Panc1 (cell line): Measurements from ENCODE around the gene PHTF2. TPM values are rescaled to one million over a fixed set of nuclear protein-coding genes. Genes with fewer than 3 reads are reported as not detected.

Experiments used
- ATAC-seq: fragments of 200-7000 bp; cut with Tn5 transposase; 2 replicates; pipeline ENCODE4 v1.9.1; 2020; ENCODE audit warnings: mild to moderate bottlenecking, moderate library complexity
- BruUV-seq: library from RNA; stranded (reverse); fragments of 400-500 nt; replicated peaks from 2 replicates; lab custom pipeline; 2021; lab: Mats Ljungman, UMichigan
- CTCF ChIA-PET: fragments of 300-600 bp; sonication (Branson Sonifier 250); formaldehyde crosslinking; loops from one replicate; lab custom pipeline; 2022; ENCODE audit warnings: antibody characterized with exemption; lab: Charles Lee
- POLR2A ChIA-PET: fragments of 300-600 bp; sonication (Branson Sonifier 250); formaldehyde crosslinking; loops from one replicate; lab custom pipeline; 2022; ENCODE audit warnings: antibody characterized with exemption; lab: Charles Lee
- DNase-seq: peaks from one replicate; pipeline ENCODE4 v3.0.0-alpha.2; 2010; ENCODE audit warnings: low read depth, low spot score
- H3K27ac ChIP-seq: 2 replicates; pipeline ENCODE4 v1.5.1; 2011; ENCODE audit warnings: mild to moderate bottlenecking, low read length, inconsistent platforms
- H3K27me3 ChIP-seq: fragments of 200-500 bp; sonication (Bioruptor generic); 2 replicates; pipeline ENCODE4 v1.6.0; 2014; ENCODE audit warnings: low read length, inconsistent platforms; ENCODE audit not compliant: control insufficient read depth, insufficient read depth
- H3K36me3 ChIP-seq: fragments of 200-500 bp; sonication (Bioruptor generic); 2 replicates; pipeline ENCODE4 v1.5.1; 2014; ENCODE audit warnings: inconsistent platforms, mild to moderate bottlenecking, low read length, moderate library complexity; ENCODE audit not compliant: control insufficient read depth, insufficient read depth
- H3K4me1 ChIP-seq: 2 replicates; pipeline ENCODE4 v1.5.1; 2011; ENCODE audit warnings: inconsistent platforms, mild to moderate bottlenecking, low read length, moderate library complexity; ENCODE audit not compliant: control insufficient read depth, insufficient read depth
- H3K4me3 ChIP-seq, 2 experiments: 2 replicates each; pipeline ENCODE4 v1.5.1; 2011 to 2012; ENCODE audit warnings: low read depth in 2 of 2, low read length in 2 of 2, mild to moderate bottlenecking in 2 of 2, inconsistent platforms in 1 of 2, moderate library complexity in 1 of 2
- H3K9me3 ChIP-seq: fragments of 200-500 bp; sonication (Bioruptor generic); 2 replicates; pipeline ENCODE4 v1.5.1; 2014; ENCODE audit warnings: low read depth, mild to moderate bottlenecking, inconsistent platforms, low read length, moderate library complexity; ENCODE audit not compliant: control insufficient read depth, insufficient read depth
- CTCF ChIP-seq: fragments of 450-650 bp; IDR thresholded peaks from 2 replicates; pipeline ENCODE4 v1.5.1; 2017; ENCODE audit warnings: mild to moderate bottlenecking
- POLR2AphosphoS5 ChIP-seq: IDR thresholded peaks from 2 replicates; pipeline ENCODE4 v1.6.1; 2012; ENCODE audit warnings: mild to moderate bottlenecking, low read depth, low read length, moderate library complexity
- REST ChIP-seq, 2 experiments: IDR thresholded peaks; 2 replicates each; pipeline ENCODE4 v1.6.1; 2011 to 2012; ENCODE audit warnings: low read depth in 2 of 2, control low read depth in 1 of 2, low read length in 1 of 2, mild to moderate bottlenecking in 1 of 2, moderate library complexity in 1 of 2; ENCODE audit not compliant: insufficient read depth in 1 of 2
- SIN3A ChIP-seq: IDR thresholded peaks from 2 replicates; pipeline ENCODE4 v1.6.1; 2012; ENCODE audit warnings: low read depth, mild to moderate bottlenecking, low read length, moderate library complexity, borderline replicate concordance; ENCODE audit not compliant: insufficient read depth
- TCF7L2 ChIP-seq: IDR thresholded peaks from 2 replicates; pipeline ENCODE4 v1.6.1; 2011; ENCODE audit warnings: mild to moderate bottlenecking, low read depth, low read length, inconsistent platforms
- in situ Hi-C: cut with HindIII; loops from 2 replicates; pipeline ENCODE4 v1.10.0; 2016; ENCODE audit warnings: low sequenced_read_pairs, low pct_unique_long_range_greater_than_20kb
- intact Hi-C: fragments of 100-400 bp; cut with micrococcal nuclease; formaldehyde crosslinking; loops from one replicate; pipeline ENCODE4 v1.10.0; 2022; ENCODE audit not compliant: unreplicated experiment
- total RNA-seq: library from RNA; stranded (reverse); gene quantifications from one replicate; pipeline ENCODE4 v1.2.1, GENCODE V29; 2021; ENCODE audit not compliant: unreplicated experiment

PHTF2 gene
- total RNA-seq, 1 experiment from 2014 or later = 61.5 TPM

GRCh38 chr7:77765481-77765880 is 33.1 kb upstream of the PHTF2 start:
- no peaks in the 10 kb centered on the region; the same call in 1 of the 2 replicates for H3K36me3 ChIP-seq
- ChIA-PET POLR2A (no interaction called here), CTCF (no interaction called here)
- no peaks in the 10 kb centered on the region for H3K4me1 ChIP-seq
- no peaks in the 10 kb centered on the region for H3K27me3 ChIP-seq
- no peaks in the 10 kb centered on the region for H3K9me3 ChIP-seq
- no peak overlapping the region for H3K27ac ChIP-seq
- in situ Hi-C loops = no loop called here
- intact Hi-C loops = no loop called here
- DNase-seq (no peak), ATAC-seq (no peak)
- TF ChIP-seq REST (IDR thresholded peaks at IDR 0.05; ENCODE audit: insufficient read depth in 1 of 2, low read depth in 2 of 2, low read length in 1 of 2) (no peak), CTCF (no peak), SIN3A (no peak), TCF7L2 (no peak), POLR2AphosphoS5 (no peak)
- BruUV-seq = no TSS peak
- no peak overlapping the region for H3K4me3 ChIP-seq

- in situ Hi-C loops = no loop called here
Measured at GRCh38 chr7:77765906-77766800, 32.4 kb upstream of the PHTF2 start.

More at GRCh38 chr7:77765906-77766800, 32.4 kb upstream of the PHTF2 start:
- ATAC-seq (no peak), DNase-seq (no peak)
- Histone ChIP-seq H3K27me3 (no peaks in the 10 kb centered on the region), H3K4me3 (no peak overlapping the region), H3K27ac (no peak overlapping the region), H3K9me3 (no peaks in the 10 kb centered on the region), H3K4me1 (no peaks in the 10 kb centered on the region), H3K36me3 (no peaks in the 10 kb centered on the region; the same call in 1 of the 2 replicates)
- ChIA-PET CTCF (interaction anchor here (0.6 kb wide), 1 partner anchor 384 kb away, joined by 5 read pairs; no protein-coding TSS in a partner anchor), POLR2A (no interaction called here)
- intact Hi-C loops = no loop called here
- no peak for TF ChIP-seq SIN3A
- TF ChIP-seq TCF7L2 = no peak
- TF ChIP-seq CTCF = no peak
- no peak for TF ChIP-seq REST (IDR thresholded peaks at IDR 0.05; ENCODE audit: insufficient read depth in 1 of 2, low read depth in 2 of 2, low read length in 1 of 2)
- TF ChIP-seq POLR2AphosphoS5 = no peak
- BruUV-seq = no TSS peak
